GM23338 (cell line): ENCODE measurements around the gene ELN.

Experiments
- CREB1 ChIP-seq: fragments of 250-450 bp; sonication (Bioruptor Pico); IDR thresholded peaks from 2 replicates; pipeline ENCODE4 v1.5.0; 2020; ENCODE audit warnings: low read depth, mild to moderate bottlenecking, moderate library complexity
- CTCF ChIP-seq, 2 experiments: fragments of 200-600 bp in 1 of 2; sonication (generic) in 1 of 2; conservative IDR thresholded peaks; 2 replicates each; pipeline versions ENCODE4 v1.5.1 to v1.6.1; 2016 to 2017; ENCODE audit warnings: antibody characterized with exemption in 2 of 2, low read depth in 2 of 2, mild to moderate bottlenecking in 2 of 2, moderate library complexity in 1 of 2
- ETS1 ChIP-seq: IDR thresholded peaks from 2 replicates; pipeline ENCODE4 v1.6.1; 2016; ENCODE audit warnings: antibody characterized with exemption
- EZH2 ChIP-seq: fragments of 200-600 bp; sonication (generic); IDR thresholded peaks from one replicate; pipeline ENCODE4 v1.8.0; 2017; ENCODE audit warnings: antibody characterized with exemption, mild to moderate bottlenecking, low read depth; ENCODE audit not compliant: unreplicated experiment
- EZH2phosphoT487 ChIP-seq: fragments of 200-600 bp; sonication (generic); IDR thresholded peaks from one replicate; pipeline ENCODE4 v1.8.1; 2018; ENCODE audit warnings: antibody characterized with exemption; ENCODE audit not compliant: unreplicated experiment
- JUNB ChIP-seq: IDR thresholded peaks from one replicate; pipeline ENCODE4 v1.6.1; 2016; ENCODE audit warnings: antibody characterized with exemption; ENCODE audit not compliant: unreplicated experiment
- NANOG ChIP-seq: IDR thresholded peaks from 2 replicates; pipeline ENCODE4 v1.6.1; 2016; ENCODE audit warnings: antibody characterized with exemption, borderline replicate concordance
- POLR2AphosphoS5 ChIP-seq: IDR thresholded peaks from 2 replicates; pipeline ENCODE4 v1.6.1; 2016; ENCODE audit warnings: antibody characterized with exemption, low read depth
- STAT1 ChIP-seq: IDR thresholded peaks from one replicate; pipeline ENCODE4 v1.6.1; 2016; ENCODE audit warnings: antibody characterized with exemption; ENCODE audit not compliant: unreplicated experiment
- ZNF114 ChIP-seq: fragments of 250-450 bp; sonication (Bioruptor Pico); IDR thresholded peaks from 2 replicates; pipeline ENCODE4 v1.5.0; 2020; ENCODE audit warnings: mild to moderate bottlenecking, moderate library complexity
- ZNF331 ChIP-seq: fragments of 250-450 bp; sonication (Bioruptor Pico); IDR thresholded peaks from 2 replicates; pipeline ENCODE4 v1.5.0; 2020; ENCODE audit warnings: low read depth, mild to moderate bottlenecking, moderate library complexity
- TF ChIP-seq, protein P1 (sequence below): IDR thresholded peaks from one replicate; pipeline ENCODE4 v1.6.1; 2018; ENCODE audit warnings: antibody characterized with exemption; ENCODE audit not compliant: unreplicated experiment

GRCh38 chr7:74115326-74115725 lies 87.4 kb downstream of the ELN start:
- TF ChIP-seq CTCF (conservative IDR thresholded peaks at IDR 0.05; ENCODE audit: low read depth in 2 of 2) = peak; percentile 22 to 48; a peak in 3 of 4 replicates
- TF ChIP-seq CREB1 (CRISPR knock-in tag) = no peak
- TF ChIP-seq EZH2 = no peak
- no peak for TF ChIP-seq EZH2phosphoT487
- TF ChIP-seq ZNF331 (CRISPR knock-in tag) = no peak
- no peak for TF ChIP-seq NANOG
- no peak for TF ChIP-seq STAT1
- no peak for TF ChIP-seq POLR2AphosphoS5
- TF ChIP-seq, protein P1, sequence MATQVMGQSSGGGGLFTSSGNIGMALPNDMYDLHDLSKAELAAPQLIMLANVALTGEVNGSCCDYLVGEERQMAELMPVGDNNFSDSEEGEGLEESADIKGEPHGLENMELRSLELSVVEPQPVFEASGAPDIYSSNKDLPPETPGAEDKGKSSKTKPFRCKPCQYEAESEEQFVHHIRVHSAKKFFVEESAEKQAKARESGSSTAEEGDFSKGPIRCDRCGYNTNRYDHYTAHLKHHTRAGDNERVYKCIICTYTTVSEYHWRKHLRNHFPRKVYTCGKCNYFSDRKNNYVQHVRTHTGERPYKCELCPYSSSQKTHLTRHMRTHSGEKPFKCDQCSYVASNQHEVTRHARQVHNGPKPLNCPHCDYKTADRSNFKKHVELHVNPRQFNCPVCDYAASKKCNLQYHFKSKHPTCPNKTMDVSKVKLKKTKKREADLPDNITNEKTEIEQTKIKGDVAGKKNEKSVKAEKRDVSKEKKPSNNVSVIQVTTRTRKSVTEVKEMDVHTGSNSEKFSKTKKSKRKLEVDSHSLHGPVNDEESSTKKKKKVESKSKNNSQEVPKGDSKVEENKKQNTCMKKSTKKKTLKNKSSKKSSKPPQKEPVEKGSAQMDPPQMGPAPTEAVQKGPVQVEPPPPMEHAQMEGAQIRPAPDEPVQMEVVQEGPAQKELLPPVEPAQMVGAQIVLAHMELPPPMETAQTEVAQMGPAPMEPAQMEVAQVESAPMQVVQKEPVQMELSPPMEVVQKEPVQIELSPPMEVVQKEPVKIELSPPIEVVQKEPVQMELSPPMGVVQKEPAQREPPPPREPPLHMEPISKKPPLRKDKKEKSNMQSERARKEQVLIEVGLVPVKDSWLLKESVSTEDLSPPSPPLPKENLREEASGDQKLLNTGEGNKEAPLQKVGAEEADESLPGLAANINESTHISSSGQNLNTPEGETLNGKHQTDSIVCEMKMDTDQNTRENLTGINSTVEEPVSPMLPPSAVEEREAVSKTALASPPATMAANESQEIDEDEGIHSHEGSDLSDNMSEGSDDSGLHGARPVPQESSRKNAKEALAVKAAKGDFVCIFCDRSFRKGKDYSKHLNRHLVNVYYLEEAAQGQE = no peak
- TF ChIP-seq JUNB = no peak
- no peak for TF ChIP-seq ETS1
- no peak for TF ChIP-seq ZNF114
